HFFc6 (cell line): Measurements from ENCODE around the gene RNF148. TPM values are rescaled to one million over a fixed set of nuclear protein-coding genes. Genes with fewer than 3 reads are reported as not detected.
"Not testable (repeated sequence)": the region's sequence is repeated elsewhere in the genome, so short reads cannot be mapped to it uniquely, and the experiment has no call there.

Experiments
- DNase-seq: peaks from one replicate; pipeline ENCODE4 v3.0.0-alpha.2; 2018
- H3K27ac Mint-ChIP-seq: 2 replicates; pipeline ENCODE4 v1.8.0; 2020; ENCODE audit warnings: mild to moderate bottlenecking, mixed read lengths
- H3K27me3 Mint-ChIP-seq: 2 replicates; pipeline ENCODE4 v1.8.0; 2021; ENCODE audit warnings: mild to moderate bottlenecking, moderate library complexity, mixed read lengths; ENCODE audit not compliant: insufficient read depth
- H3K36me3 Mint-ChIP-seq: 2 replicates; pipeline ENCODE4 v1.8.0; 2021; ENCODE audit warnings: low read depth, mixed read lengths
- H3K4me1 Mint-ChIP-seq: 2 replicates; pipeline ENCODE4 v1.8.0; 2020; ENCODE audit warnings: low read depth, mixed read lengths
- H3K4me3 Mint-ChIP-seq: 2 replicates; pipeline ENCODE4 v1.8.0; 2020; ENCODE audit warnings: mild to moderate bottlenecking, moderate library complexity, mixed read lengths
- H3K9me3 Mint-ChIP-seq: 2 replicates; pipeline ENCODE4 v1.8.0; 2020; ENCODE audit warnings: mild to moderate bottlenecking, mixed read lengths
- total RNA-seq, 6 experiments: library from RNA; stranded (reverse); fragmentation: NEBNext Ultra II Directional; extraction: Animal tissue kit (Norgen Biotek cat#: 25700); gene quantifications; 2 replicates in 1 of 6; 3 replicates in 5 of 6; pipeline ENCODE4 v1.2.3, GENCODE V29; 2021
- TF ChIP-seq, protein P1 (sequence below): fragments of 200-600 bp; sonication (generic); IDR thresholded peaks from 2 replicates; pipeline ENCODE4 v1.5.0; 2021; ENCODE audit warnings: antibody characterized with exemption, mild to moderate bottlenecking

RNF148 gene
- total RNA-seq, 6 experiments from 2014 or later, result not detected

DNA sequence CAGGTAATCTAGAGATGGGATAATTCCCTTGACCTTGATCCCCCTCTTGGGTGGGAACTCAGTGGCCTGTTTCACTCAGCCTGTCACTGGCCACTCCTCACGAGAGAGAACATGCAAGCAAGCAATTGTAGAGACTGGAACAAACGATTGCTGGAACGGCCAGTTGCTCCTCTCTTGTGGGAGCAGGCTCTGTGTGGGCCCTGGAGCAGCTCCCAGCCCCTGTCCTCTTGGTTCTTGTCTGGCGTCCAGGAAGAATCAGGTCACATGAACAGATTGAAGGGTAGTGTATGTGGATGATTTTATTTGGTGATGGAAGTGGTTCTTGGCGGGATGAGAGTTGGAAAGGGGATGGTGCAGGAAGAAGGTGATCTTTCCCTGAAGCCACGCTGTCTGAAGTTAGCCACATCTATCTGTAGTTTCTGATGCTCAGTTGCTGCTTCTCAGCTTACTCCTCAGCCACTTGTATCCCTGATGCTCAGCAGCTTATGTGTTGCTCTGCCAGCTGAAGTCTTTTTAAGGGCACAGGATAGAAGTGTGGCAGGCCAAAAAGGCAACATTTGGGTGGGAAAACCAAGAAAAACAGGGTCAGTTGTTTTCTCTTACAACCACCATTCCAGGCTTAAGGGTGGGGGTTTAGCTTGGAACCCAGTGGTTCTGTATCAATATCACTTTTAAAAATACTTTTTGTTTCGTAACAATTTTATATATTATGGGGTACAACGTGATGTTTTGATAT, 19.7 kb downstream of the RNF148 start:
- no peak for DNase-seq
- Mint-ChIP-seq H3K9me3 (peaks cover 28% of the 10 kb centered on the region), H3K4me1 (no peaks in the 10 kb centered on the region), H3K36me3 (no peaks in the 10 kb centered on the region), H3K27ac (no peak overlapping the region), H3K27me3 (no peaks in the 10 kb centered on the region), H3K4me3 (no peak overlapping the region)
- TF ChIP-seq, protein P1, sequence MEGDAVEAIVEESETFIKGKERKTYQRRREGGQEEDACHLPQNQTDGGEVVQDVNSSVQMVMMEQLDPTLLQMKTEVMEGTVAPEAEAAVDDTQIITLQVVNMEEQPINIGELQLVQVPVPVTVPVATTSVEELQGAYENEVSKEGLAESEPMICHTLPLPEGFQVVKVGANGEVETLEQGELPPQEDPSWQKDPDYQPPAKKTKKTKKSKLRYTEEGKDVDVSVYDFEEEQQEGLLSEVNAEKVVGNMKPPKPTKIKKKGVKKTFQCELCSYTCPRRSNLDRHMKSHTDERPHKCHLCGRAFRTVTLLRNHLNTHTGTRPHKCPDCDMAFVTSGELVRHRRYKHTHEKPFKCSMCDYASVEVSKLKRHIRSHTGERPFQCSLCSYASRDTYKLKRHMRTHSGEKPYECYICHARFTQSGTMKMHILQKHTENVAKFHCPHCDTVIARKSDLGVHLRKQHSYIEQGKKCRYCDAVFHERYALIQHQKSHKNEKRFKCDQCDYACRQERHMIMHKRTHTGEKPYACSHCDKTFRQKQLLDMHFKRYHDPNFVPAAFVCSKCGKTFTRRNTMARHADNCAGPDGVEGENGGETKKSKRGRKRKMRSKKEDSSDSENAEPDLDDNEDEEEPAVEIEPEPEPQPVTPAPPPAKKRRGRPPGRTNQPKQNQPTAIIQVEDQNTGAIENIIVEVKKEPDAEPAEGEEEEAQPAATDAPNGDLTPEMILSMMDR, result no peak

DNA sequence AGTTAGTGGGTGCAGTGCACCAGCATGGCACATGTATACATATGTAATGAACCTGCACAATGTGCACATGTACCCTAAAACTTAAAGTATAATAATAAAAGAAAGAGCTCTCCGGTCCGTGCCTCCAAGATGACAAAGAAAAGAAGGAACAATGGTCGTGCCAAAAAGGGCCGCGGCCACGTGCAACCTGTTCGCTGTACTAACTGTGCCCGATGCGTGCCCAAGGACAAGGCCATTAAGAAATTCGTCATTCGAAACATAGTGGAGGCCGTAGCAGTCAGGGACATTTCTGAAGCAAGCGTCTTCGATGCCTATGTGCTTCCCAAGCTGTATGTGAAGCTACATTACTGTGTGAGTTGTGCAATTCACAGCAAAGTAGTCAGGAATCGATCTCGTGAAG, 21.5 kb downstream of the RNF148 start:
- H3K36me3 Mint-ChIP-seq, H3K27me3 Mint-ChIP-seq, H3K4me3 Mint-ChIP-seq, H3K27ac Mint-ChIP-seq, H3K4me1 Mint-ChIP-seq, DNase-seq: not testable (repeated sequence)
- peaks cover 40% of the 10 kb centered on the region for H3K9me3 Mint-ChIP-seq

DNA sequence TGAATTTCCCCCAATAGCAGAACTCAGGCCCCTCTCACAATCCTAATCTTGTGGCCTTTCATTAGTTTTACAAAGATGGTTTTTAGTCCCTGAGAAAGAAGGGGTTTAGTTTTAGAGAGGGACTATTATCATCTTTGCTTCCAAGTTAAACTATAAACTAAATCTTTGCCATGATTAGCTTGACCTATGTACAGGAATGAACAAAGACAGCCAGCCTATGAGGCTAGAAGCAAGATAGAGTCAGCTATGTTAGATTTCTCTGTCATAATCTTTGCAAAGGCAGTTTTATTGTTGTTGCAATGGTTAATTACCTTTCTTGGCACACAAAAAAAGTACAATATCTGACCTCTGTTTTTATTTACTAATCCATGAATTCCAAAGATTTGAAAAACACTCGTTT, 22.9 kb downstream of the RNF148 start:
- no peak for DNase-seq
- Mint-ChIP-seq H3K27ac (no peak overlapping the region), H3K36me3 (no peaks in the 10 kb centered on the region), H3K9me3 (peaks cover 43% of the 10 kb centered on the region), H3K27me3 (no peaks in the 10 kb centered on the region), H3K4me3 (no peak overlapping the region), H3K4me1 (no peaks in the 10 kb centered on the region)
- TF ChIP-seq, protein P1, result no peak

DNA sequence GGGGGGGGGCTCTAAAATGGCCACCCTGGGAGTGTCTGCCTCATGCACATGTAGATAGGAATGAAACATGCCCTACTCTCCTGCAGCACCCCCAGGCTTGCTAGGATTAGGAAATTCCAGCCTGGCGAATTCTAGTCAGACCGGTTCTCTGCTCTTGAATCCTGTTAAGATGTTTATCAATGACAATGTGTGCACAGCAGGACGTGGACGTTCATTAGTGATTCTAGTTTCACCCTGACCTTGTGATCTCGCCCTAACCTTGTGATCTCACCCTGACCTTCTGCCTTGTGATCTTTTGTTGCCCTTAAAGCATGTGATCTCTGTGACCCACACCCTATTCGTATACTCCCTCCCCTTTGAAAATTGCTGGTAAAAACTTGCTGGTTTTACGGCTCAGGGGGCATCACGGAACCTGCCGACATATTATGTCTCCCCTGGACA, 23.4 kb downstream of the RNF148 start:
- not testable (repeated sequence) for H3K4me3 Mint-ChIP-seq, H3K4me1 Mint-ChIP-seq

DNA sequence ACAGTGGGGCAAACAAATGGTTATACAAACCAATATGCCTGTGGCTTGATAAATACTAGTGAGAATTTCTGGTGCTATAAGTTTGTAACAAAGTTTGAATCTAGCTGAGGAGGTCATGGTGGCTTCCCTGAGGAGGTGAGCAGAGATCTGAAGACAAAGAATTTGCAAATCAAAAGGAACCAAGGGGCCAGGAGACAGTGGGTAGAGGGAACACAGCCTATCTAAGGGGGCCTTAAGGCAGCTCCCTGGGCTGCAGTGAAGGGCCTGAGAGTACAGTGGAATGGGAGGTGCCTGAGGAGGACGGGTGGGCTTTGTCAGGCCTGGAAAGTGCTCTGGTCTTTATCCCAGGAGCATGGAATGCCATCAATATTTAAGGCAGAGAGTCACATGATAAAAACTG, 25.6 kb downstream of the RNF148 start:
- DNase-seq, result no peak
- Mint-ChIP-seq H3K36me3 (no peaks in the 10 kb centered on the region), H3K27ac (no peak overlapping the region), H3K9me3 (peaks cover 52% of the 10 kb centered on the region), H3K27me3 (no peaks in the 10 kb centered on the region), H3K4me3 (no peak overlapping the region), H3K4me1 (no peaks in the 10 kb centered on the region)
- TF ChIP-seq, protein P1, result no peak

More for the DNA sequence above, 23.4 kb downstream of the RNF148 start:
- not testable (repeated sequence) for H3K36me3 Mint-ChIP-seq, DNase-seq, H3K27ac Mint-ChIP-seq, H3K27me3 Mint-ChIP-seq
- peaks cover 46% of the 10 kb centered on the region for H3K9me3 Mint-ChIP-seq

DNA sequence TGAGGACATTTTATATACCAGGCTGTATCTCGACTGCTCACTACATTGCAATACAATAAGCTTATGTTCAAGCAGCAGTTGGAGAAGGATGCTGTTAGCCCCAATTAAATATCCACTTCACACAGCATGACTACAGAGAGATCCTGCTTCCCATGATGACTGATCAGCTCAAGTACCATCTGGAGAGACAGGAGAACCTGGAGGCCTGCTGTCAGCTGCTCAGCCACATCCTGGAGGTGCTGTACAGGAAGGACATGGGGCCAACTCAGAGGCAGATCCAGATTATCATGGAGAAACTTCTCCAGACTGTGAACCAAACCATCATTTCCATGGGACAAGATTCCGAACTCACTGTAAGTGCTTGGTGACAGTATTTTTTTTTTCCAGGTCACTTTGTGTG, 26.3 kb downstream of the RNF148 start:
- Mint-ChIP-seq H3K27ac (no peak overlapping the region), H3K4me1 (no peaks in the 10 kb centered on the region), H3K36me3 (no peaks in the 10 kb centered on the region), H3K9me3 (peaks cover 52% of the 10 kb centered on the region), H3K27me3 (no peaks in the 10 kb centered on the region), H3K4me3 (no peak overlapping the region)
- DNase-seq, result no peak
- TF ChIP-seq, protein P1, result no peak
